ENCODE results near the gene SLMAP.

SLMAP gene

GRCh38 chr3:57755741-57756527 is at the start of gene SLMAP:
SLMAP (plus strand) TSS chr3:57756309; CDS start chr3:57757652, 1,343 bp downstream.
- DNase-seq (ENCODE audit: low read depth), result peak; percentile 96

GRCh38 chr3:57706462-57706861 is 49.6 kb upstream of the SLMAP start:
- peak; percentile 72 for DNase-seq (ENCODE audit: low read depth)

DNA sequence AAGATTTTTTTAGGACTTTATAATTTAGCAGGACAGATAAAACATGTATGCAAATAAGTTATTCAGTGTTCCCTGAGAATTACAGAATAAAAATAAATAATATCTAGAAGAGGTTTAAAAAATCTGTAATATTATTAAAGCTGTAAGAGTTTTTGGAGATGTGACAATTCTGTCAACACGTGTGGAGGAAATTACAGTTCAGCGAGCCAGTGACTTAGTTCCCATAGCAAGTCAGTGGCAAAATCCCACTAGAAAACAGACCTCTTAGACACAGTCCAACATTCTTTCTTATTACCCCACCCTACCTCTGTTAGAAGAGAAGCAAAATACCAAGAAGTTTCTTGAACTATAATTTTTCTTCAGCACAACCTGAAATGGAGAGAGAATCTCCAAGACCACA is 47.1 kb upstream of the SLMAP start:
- DNase-seq (ENCODE audit: low read depth), result no peak

DNA sequence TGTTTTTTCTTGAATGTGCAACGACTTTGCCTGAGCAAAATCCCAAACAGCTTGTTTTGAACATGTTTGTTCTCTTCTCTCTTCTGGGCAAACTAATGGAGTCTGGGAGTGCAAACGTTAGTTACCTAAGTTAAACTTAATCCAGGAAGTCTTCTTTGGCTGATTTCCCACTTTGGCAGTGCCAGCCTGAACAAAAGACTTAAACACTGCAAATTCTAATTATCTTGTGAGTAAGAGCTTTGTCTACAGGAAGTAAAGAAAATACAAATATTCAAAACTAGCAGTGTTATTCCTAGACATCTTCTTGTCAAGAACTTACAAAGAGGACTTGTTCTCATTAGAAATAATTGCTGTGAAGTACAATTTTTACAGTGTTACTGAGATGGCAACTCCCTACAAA is 46.5 kb upstream of the SLMAP start:
- peak; percentile 11 for DNase-seq (ENCODE audit: low read depth)

- DNase-seq (ENCODE audit: low read depth), result no peak
Observed at GRCh38 chr3:57715686-57716085, 40.4 kb upstream of the SLMAP start.

GRCh38 chr3:57717205-57717868 is 38.8 kb upstream of the SLMAP start:
- DNase-seq (ENCODE audit: low read depth), result no peak

GRCh38 chr3:57718118-57718517 is 38.0 kb upstream of the SLMAP start:
- no peak for DNase-seq (ENCODE audit: low read depth)

DNA sequence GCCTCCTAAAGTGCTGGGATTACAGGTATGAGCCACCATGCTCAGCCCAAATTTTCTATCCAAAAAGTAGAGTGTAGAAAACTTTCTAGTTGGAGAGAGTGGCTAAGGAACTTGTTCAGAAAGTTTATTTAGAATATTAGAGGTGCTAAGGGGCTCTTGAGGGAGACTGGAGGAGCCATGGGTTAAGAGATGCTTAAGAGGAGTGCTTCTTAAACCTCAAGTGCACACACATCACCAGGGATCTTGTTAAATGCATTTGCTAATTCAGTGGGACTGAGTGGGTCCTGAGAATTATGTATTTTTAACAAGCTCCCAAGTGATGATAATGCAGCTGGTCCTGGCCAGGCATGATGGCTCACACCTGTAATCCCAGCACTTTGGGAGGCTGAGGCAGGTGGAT is 29.7 kb upstream of the SLMAP start:
- no peak for DNase-seq (ENCODE audit: low read depth)

- DNase-seq (ENCODE audit: low read depth), result peak; percentile 21
Observed at GRCh38 chr3:57727106-57727505, 29.0 kb upstream of the SLMAP start.

GRCh38 chr3:57729334-57730045 is 26.6 kb upstream of the SLMAP start:
- peak; percentile 31 for DNase-seq (ENCODE audit: low read depth)

GRCh38 chr3:57730682-57731081 is 25.4 kb upstream of the SLMAP start:
- DNase-seq (ENCODE audit: low read depth), result no peak

DNA sequence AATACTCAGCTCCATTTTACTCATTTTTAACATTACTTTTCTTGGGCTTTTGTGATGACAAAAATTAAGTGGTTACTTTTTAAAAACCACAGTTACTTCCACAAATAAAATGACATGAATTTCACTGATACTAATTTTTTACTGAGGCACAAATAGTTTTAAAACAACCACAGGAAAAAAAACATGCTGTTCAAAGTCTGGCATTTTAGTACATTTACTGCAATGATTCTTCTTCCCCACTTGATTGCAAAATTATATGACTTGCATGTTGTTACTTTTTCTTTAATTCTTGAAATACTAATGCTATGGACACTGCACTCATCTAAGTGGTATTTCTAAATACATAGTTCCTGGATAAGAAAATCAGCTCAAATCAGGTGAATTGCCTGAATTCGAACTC is 24.8 kb upstream of the SLMAP start:
- DNase-seq (ENCODE audit: low read depth), result peak; percentile 60

DNA sequence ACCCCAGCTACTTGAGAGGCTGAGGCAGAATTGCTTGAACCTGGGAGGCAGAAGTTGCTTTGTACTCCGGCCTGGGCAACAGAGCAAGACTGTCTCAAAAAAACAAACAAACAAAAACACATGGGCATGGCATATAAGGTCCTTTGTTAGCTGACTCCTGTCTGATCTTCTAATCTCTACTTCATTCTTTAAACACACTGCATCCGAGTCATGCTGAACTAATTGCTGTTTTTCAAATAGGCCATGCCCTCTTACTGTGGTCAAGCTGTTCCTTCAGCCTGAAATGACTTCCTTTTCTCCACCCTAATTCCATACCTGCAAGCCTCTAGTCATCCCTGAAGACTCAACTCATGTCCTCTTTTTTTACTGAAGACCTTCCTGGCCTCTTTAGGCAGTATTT is 22.3 kb upstream of the SLMAP start:
- DNase-seq (ENCODE audit: low read depth), result peak; percentile 25

DNA sequence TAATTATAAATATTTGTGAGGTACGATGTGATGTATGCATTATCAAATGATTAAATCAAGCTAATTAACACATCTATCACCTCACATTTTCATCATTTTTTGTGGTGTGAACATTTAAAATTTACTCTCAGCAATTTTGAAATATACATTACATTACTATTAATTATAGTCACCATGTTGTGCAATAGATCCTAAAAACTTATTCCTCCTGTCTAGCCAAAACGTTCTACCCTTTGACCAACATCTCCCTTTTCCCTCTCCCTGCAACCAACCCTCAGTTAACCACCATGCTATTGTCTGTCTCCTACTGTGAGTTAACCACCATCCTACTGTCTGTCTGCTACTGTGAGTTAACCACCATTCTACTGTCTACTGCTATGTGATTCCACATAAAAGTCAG is 20.7 kb upstream of the SLMAP start:
- no peak for DNase-seq (ENCODE audit: low read depth)

- no peak for DNase-seq (ENCODE audit: low read depth)
Observed at GRCh38 chr3:57737840-57738239, 18.3 kb upstream of the SLMAP start.

GRCh38 chr3:57738391-57738790 is 17.7 kb upstream of the SLMAP start:
- DNase-seq (ENCODE audit: low read depth), result no peak

DNA sequence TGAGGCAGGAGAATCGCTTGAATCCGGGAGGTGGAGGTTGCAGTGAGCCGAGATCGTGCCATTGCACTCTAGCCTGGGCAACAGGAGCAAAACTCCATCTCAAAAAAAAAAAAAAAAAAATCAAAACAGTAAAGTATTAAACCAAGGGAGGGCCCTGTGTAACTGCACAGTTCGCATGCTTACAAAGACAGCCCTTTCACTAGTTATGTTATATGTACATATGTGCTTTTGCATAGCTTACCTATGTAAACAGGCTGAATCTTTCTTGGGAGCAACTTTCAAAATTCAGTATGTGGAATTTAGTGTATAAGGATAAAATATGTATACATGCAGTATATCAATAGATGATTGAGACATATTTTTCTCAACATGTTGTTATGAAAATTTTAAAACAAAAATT is 16.1 kb upstream of the SLMAP start:
- no peak for DNase-seq (ENCODE audit: low read depth)

DNA sequence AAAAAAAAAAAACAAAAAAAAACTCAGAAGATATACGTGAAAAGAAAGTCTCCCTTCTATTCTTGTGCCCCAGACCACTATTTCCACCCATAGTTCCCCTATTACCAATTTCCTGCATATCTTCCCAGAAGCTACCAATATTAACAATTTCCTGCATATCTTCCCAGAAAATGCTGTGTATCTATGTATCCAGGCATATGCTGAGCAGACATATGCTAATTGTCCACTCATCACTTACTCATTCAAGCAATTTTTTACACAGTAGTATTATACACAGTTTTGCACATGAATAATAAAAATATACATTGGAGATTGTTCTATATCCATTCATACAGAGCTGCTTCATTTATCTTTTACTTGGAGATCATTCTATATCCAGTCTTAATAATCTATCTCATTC is 12.6 kb upstream of the SLMAP start:
- peak; percentile 26 for DNase-seq (ENCODE audit: low read depth)

GRCh38 chr3:57745101-57745500 is 11.0 kb upstream of the SLMAP start:
- no peak for DNase-seq (ENCODE audit: low read depth)

- DNase-seq (ENCODE audit: low read depth), result no peak
Observed at GRCh38 chr3:57746156-57747010, 9.7 kb upstream of the SLMAP start.

DNA sequence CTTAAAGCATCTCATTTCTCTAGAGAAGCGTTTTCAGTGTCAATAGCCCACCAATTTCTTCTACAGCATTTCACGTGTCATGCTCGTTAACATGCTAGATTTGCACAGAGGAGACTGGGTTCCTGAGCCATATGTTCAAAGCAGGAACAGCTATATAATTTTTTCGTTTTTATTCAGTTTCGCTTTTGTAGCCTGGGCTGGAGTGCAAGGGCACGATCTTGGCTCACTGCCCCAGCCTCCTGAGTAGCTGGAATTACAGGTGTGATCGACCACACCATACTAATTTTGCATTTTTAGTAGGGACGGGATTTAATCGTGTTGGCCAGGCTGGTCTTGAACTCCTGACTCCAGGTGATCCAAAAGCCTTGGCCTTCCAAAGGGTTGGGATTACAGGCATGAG is 6.6 kb upstream of the SLMAP start:
- DNase-seq (ENCODE audit: low read depth), result no peak

DNA sequence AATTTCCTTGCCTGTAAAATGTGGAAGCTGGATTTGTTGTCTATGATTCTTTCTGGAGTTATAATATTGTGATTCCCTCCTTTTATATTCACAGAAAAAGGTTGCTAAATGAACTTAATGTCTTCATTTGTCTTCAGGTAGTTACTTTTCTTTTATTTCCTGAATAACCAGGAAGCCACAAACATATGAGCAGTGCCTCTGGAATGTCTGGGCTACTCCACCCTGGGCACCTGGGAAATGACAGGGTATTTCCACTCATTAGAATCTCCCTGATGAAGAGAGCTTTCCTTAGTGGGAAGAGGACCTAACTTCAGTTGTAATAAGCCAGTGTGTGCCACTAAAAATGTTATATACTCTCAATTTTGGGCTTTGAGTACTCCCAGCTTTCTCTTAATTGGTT is 3.8 kb upstream of the SLMAP start:
- DNase-seq (ENCODE audit: low read depth), result peak; percentile 11
